Glutamatergic neuron (in vitro differentiated cells): ENCODE results near the gene TLL1. TPM values are rescaled to one million over a fixed set of nuclear protein-coding genes. Genes with fewer than 3 reads are reported as not detected.

ENCODE experiments used
- DNase-seq: peaks from one replicate; pipeline ENCODE4 v3.0.0; 2022
- H3K27ac Mint-ChIP-seq: one replicate; pipeline ENCODE4 v1.8.0; 2020; ENCODE audit warnings: mild to moderate bottlenecking, mixed read lengths, inconsistent platforms; ENCODE audit not compliant: unreplicated experiment
- H3K27me3 Mint-ChIP-seq: one replicate; pipeline ENCODE4 v1.8.0; 2020; ENCODE audit warnings: mild to moderate bottlenecking, moderate library complexity, mixed read lengths, inconsistent platforms; ENCODE audit not compliant: unreplicated experiment
- H3K36me3 Mint-ChIP-seq: one replicate; pipeline ENCODE4 v1.8.0; 2020; ENCODE audit warnings: mild to moderate bottlenecking, mixed read lengths, inconsistent platforms; ENCODE audit not compliant: unreplicated experiment
- H3K4me1 Mint-ChIP-seq: one replicate; pipeline ENCODE4 v1.8.0; 2020; ENCODE audit warnings: mild to moderate bottlenecking, low read depth, mixed read lengths, inconsistent platforms; ENCODE audit not compliant: unreplicated experiment
- H3K4me3 Mint-ChIP-seq: one replicate; pipeline ENCODE4 v1.8.0; 2020; ENCODE audit warnings: mild to moderate bottlenecking, mixed read lengths, inconsistent platforms; ENCODE audit not compliant: unreplicated experiment
- H3K9me3 Mint-ChIP-seq: one replicate; pipeline ENCODE4 v1.8.0; 2020; ENCODE audit warnings: mild to moderate bottlenecking, moderate library complexity, mixed read lengths, inconsistent platforms; ENCODE audit not compliant: unreplicated experiment
- total RNA-seq: library from RNA; stranded (reverse); fragmentation: NEBNext Ultra II Directional; extraction: Animal tissue kit (Norgen Biotek cat#: 25700); gene quantifications from one replicate; pipeline ENCODE4 v1.2.1, GENCODE V29; 2021; ENCODE audit not compliant: unreplicated experiment
- TF ChIP-seq, protein P1 (sequence below): fragments of 200-600 bp; sonication (generic); IDR thresholded peaks from one replicate; pipeline ENCODE4 v1.5.0; 2021; ENCODE audit not compliant: partially characterized antibody, unreplicated experiment

Gene TLL1
- total RNA-seq, 1 donor from 2014 or later: 0.15 TPM

DNA sequence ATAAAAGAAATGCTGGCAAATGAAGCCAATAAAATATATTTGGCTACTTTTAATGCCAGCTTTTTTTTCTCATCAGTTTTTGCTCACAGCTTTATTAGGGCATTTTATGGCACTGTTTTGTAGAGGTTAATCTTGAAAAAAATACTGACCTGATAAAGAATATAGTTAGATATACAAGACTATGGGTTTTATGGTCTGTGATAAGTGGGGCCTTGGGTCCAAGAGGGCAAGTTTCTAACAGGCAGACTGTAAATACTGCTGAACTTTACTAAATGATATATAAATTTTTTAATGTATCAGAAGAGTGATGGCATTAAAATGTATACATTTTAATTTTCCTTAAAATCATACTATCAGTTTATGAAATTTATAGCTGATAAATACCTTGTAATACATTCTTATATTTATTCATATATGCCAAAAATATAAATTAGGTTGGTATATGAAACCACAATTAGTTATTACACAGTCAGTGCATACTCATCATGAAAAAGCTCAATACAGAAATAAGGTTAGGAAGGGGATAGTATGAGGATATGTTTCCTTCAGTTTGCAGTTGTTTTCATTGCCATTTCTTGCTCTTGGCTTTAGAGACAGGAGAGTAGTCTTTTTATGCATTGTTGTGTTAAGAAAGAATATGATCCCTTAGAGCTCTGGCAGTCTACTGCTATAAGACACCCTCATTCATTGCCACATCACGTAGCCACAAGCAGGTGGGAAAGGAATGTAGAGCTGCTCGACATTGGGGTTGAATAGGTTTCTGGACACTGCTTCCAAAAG lies 146.6 kb downstream of the TLL1 start:
- TF ChIP-seq, protein P1, sequence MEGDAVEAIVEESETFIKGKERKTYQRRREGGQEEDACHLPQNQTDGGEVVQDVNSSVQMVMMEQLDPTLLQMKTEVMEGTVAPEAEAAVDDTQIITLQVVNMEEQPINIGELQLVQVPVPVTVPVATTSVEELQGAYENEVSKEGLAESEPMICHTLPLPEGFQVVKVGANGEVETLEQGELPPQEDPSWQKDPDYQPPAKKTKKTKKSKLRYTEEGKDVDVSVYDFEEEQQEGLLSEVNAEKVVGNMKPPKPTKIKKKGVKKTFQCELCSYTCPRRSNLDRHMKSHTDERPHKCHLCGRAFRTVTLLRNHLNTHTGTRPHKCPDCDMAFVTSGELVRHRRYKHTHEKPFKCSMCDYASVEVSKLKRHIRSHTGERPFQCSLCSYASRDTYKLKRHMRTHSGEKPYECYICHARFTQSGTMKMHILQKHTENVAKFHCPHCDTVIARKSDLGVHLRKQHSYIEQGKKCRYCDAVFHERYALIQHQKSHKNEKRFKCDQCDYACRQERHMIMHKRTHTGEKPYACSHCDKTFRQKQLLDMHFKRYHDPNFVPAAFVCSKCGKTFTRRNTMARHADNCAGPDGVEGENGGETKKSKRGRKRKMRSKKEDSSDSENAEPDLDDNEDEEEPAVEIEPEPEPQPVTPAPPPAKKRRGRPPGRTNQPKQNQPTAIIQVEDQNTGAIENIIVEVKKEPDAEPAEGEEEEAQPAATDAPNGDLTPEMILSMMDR: no peak
- Mint-ChIP-seq H3K4me3 (no peak overlapping the region), H3K4me1 (no peaks in the 10 kb centered on the region), H3K9me3 (no peaks in the 10 kb centered on the region), H3K27ac (no peak overlapping the region), H3K36me3 (no peaks in the 10 kb centered on the region), H3K27me3 (no peaks in the 10 kb centered on the region)
- DNase-seq: no peak

- DNase-seq: no peak
- Mint-ChIP-seq H3K9me3 (no peaks in the 10 kb centered on the region), H3K4me3 (no peak overlapping the region), H3K36me3 (no peaks in the 10 kb centered on the region), H3K27me3 (no peaks in the 10 kb centered on the region), H3K27ac (no peak overlapping the region), H3K4me1 (no peaks in the 10 kb centered on the region)
- TF ChIP-seq, protein P1: no peak
Observed at GRCh38 chr4:166021617-166022016, 148.6 kb downstream of the TLL1 start.

GRCh38 chr4:166034965-166035364 lies 161.9 kb downstream of the TLL1 start:
- Mint-ChIP-seq H3K27me3 (no peaks in the 10 kb centered on the region), H3K36me3 (no peaks in the 10 kb centered on the region), H3K4me3 (no peak overlapping the region), H3K4me1 (no peaks in the 10 kb centered on the region), H3K9me3 (peaks cover 2% of the 10 kb centered on the region), H3K27ac (no peak overlapping the region)
- DNase-seq: no peak
- TF ChIP-seq, protein P1: no peak

DNA sequence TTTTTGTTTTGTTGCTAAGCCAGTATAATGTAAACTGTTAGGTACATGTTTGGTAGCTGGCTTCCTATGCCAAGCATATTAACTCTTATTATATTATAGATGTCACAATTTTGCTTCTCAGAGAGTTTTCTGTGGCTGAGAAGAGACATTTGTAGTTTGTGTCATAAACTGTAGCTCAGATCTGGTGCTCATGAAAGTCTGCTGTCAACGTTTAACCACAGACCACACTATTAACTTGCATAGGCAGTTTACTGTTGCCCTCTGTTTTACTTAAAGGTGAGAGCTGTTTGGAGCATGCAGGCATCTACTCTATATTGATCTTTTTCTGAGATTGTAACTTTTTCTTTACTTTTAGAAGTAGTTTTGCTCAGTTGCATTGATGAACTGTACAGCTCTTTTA lies 166.8 kb downstream of the TLL1 start:
- Mint-ChIP-seq H3K4me1 (no peaks in the 10 kb centered on the region), H3K9me3 (peaks cover 2% of the 10 kb centered on the region), H3K36me3 (no peaks in the 10 kb centered on the region), H3K27me3 (no peaks in the 10 kb centered on the region), H3K4me3 (no peak overlapping the region), H3K27ac (no peak overlapping the region)
- TF ChIP-seq, protein P1: no peak
- DNase-seq: no peak

DNA sequence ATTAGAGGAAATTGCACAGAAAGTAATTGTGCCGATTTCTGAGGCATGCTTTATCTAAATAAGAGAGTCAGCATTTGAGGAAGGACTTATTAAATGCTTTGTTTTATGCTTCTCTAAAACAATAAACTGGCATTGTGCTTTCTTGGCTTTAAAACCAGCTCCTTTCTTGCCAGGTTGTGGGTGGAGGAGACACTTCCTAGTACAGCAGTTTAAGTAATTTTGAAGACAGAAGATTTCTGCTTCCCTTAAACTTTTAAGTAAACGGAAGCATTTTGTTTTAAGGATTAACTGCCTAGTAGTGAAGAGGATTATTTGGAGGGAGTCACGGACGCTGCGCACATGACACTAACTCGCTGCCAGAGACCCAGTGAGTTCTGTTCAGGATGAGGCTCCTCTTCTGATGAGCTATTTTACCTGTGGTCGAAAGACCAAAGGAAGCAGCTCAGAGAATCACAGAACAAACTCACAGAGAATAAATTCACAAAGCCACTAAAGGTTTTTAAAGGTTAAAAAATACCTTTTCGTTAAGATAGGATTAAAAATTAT lies 169.5 kb downstream of the TLL1 start:
- Mint-ChIP-seq H3K4me3 (no peak overlapping the region), H3K4me1 (no peaks in the 10 kb centered on the region), H3K9me3 (no peaks in the 10 kb centered on the region), H3K36me3 (no peaks in the 10 kb centered on the region), H3K27me3 (no peaks in the 10 kb centered on the region), H3K27ac (no peak overlapping the region)
- no peak for DNase-seq
- TF ChIP-seq, protein P1: no peak
